ENCODE measurements around the gene CDH18.

GRCh38 chr5:19859020-19859419 is 129.0 kb downstream of the CDH18 start:
- TF ChIP-seq CTCF (conservative IDR thresholded peaks at IDR 0.05; ENCODE audit: low read length) (no peak), EZH2phosphoT487 (IDR thresholded peaks at IDR 0.05; ENCODE audit: borderline replicate concordance) (no peak)
